Occipital lobe (tissue), 2 donors: ENCODE results near the gene GMDS. TPM values are rescaled to one million over a fixed set of nuclear protein-coding genes. Genes with fewer than 3 reads are reported as not detected.

Experiments
- DNase-seq: peaks from one replicate; lab custom pipeline; 2025; lab: John Stamatoyannopoulos, UW
- total RNA-seq: library from RNA; depleted of rRNA; stranded (reverse); fragments of >200 nt; gene quantifications from one replicate; pipeline ENCODE4 v1.2.3, GENCODE V29; 2014

The GMDS gene
- total RNA-seq, 1 donor from 2014 or later: 6.1 TPM

DNA sequence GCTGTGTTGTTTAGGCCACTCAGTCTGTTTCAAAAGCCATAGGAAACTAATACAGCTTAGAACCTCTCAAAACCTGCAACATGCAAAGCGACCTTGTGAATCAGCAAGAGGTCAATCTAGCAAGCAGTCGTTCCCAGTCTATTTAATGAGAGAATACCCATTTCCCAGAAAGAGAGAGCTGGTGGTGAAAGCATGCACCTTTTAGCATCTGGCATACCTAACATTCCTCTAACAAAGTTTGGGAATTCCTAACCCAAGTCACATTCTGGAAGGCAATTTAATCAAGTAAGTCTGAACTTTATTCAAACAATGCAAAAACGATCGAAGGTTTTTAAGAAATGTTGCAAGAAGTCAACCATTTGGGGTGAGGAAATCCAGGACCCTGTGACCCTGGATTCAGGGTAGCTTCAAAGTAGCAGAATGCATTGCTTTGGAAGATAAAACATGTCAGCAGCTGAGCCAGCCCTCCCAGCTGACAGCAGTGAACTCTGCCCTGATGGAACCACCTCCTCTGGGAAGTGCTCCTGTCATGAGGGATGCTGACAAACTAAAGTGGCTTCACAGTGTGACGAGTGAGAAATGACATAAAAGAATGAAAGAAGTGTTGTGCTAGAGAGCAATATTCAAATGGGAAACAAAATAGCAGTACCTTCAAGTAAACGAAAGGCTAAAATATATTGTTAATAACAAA lies 104.8 kb downstream of the GMDS start:
- no peak for DNase-seq

DNA sequence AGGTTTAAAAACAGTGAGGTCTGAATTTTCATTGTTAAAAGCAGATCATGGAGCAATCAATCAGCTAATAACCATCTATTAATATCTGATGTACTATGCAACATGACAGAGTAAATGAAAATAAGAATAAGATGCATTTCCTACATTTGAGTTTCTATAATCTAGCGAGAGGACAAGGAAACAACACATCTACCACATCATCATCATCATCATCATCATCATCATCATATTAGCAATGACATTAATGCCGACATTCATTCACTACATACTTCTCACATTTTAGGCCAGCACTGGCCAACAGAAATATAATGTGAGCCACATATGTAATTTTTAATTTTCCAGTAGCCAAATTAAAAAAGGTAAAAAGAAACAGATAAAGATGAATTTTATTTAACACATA lies 110.0 kb downstream of the GMDS start:
- DNase-seq: no peak

DNA sequence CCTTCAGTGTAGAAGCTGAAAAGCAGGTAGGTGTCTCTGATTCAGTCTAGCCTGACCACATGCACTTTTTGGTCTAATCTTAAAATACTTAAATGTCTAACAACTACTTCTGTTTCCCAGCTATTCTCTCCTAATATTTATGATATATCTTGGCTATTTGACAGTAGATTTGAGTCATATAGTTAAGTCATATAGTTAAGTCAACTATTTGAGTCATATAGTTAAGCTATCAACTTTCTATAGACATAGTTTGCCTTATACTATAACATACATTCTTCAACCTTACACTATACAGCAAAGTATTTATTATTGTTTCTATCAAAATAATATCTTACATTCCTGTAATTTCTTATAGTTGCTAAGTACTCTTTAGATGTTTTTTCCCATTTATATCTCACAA lies 110.9 kb downstream of the GMDS start:
- DNase-seq: no peak

DNA sequence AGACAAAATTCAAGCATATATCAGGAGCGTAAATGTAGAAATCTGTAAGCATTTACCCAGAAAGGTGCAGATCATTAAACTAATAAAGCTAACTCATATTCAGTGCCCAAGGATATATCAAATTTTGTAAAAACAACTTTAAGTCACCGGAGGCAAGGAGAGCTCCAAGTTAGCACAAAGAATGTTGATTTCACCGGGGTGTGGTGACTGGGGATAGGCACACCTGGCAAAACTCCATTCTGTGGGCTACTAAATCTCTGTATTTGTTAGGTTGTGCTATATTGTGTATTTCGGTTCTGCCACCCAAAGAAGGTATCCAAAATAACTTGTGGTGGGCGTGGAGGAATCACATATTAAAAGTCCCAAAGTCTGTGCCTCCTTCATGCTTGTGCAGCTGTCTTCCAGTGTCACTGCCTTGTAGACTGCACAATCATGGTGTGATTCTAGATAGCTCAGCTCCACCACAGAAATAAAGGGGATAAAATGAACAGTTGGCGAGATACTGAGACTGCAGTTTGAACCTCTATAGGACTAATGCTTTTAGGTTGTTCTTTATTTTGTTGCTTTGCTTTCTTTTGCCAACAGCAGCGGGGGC lies 111.6 kb downstream of the GMDS start:
- no peak for DNase-seq

DNA sequence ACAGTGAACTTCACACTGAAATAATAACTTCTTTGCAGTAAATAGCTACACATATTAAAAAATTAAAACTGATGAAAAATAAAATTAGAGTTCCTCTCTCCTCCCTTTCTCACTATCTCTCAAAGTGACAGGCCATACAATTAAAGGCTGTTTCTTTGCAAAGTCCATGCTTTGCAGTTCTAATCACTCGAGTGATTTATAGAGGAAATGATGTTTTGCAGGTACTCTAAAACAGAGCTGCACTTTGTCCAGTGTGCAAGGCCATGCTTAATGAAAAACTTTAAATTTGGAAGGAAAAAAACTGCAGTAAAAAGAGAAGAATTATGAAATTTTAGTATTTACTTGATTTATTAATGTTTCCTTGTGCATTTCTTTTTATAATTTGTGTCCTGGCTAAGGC lies 112.5 kb downstream of the GMDS start:
- DNase-seq: no peak

DNA sequence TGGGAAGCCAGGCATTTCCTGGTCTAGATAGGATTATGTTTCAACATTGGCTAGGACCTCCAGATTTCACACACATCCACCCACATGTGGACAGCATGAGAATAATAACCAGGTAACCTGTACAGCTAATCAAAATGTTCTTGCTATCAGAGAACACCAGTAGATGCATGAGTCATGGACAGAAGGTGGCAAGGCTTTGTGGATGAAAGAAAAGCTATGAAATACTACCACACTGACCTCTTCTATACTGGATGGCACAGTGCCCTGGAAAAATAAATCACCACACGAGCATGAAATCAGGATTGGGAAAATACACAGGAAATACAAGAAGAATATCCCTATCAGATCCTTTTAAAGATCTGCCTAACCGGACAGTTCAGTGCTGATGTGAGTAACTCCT lies 113.0 kb downstream of the GMDS start:
- DNase-seq: no peak

DNA sequence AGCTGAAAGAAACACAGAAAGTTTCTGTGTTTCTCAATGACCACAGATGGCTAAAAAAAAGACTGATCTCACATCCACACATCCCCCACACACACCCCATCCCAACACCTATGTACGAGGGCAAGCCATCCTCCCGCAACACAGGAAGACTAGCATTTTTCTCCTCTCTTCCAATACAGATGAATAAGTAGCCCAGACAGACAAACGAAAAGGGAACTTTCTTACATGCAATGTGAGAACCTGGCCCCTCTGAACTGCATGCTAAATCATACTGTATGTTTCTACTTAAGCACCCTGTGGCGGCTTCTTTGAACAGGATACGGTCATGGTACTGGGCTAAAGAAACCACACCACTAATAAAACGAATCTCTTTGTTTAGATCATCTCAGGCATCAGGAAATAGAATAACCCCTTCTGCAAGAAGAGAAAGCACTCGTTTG lies 116.2 kb downstream of the GMDS start:
- DNase-seq: no peak

DNA sequence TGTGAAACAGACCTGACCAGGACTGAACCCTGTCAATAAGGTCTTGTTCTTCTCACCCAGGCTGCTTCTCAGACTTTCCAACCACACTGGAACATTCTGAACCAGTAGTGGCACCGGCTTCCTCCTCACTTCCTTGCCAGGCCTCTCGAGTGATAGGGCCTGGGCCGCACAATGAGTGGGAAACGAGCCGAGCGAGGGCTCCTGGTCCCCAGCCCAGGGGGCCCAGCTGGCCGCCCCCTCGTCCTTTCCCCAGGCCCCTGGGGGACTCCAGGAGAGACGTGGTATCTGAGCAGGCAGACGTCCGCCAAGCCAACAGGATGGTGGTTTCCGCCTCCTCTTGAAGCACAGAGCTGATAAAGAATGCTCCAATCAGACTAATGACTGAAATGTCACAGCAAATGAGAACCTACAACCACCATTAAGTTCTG lies 117.9 kb downstream of the GMDS start:
- no peak for DNase-seq

DNA sequence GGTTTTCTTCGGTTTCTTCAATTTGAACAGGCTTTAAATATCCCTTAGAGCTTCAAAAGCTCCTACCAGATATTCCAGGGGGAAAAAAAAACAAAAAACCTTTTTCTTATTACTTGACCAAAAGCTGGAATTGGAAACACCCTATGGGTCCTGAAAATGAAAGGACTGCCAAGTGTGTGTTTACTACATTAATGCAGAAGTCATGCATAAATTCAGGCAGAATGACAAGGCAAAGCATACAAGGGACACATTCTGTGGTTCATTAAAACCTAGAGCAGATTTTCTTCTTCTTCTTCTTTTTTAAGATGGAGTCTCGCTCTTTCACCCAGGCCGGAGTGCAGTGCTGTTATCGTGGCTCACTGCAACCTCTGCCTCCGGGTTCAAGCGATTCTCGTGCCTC lies 119.1 kb downstream of the GMDS start:
- DNase-seq: no peak

DNA sequence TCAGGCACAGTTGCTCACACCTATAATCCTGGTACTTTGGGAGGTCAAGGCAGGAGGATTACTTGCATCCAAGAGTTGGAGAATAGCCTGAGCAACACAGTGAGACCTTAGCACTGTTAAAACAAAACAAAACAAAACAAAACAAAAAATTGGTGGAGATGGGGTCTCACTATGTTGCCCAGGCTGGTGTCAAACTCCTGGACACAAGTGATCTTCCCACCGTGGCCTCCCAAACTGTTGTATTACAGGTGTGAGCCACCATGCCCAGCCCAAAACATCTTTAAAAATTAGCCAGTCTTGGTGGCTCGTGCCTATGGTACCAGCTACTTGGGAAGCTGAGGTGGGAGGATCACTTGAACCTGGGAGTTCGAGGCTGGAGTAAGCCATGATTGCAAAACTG lies 120.2 kb downstream of the GMDS start:
- DNase-seq: no peak

DNA sequence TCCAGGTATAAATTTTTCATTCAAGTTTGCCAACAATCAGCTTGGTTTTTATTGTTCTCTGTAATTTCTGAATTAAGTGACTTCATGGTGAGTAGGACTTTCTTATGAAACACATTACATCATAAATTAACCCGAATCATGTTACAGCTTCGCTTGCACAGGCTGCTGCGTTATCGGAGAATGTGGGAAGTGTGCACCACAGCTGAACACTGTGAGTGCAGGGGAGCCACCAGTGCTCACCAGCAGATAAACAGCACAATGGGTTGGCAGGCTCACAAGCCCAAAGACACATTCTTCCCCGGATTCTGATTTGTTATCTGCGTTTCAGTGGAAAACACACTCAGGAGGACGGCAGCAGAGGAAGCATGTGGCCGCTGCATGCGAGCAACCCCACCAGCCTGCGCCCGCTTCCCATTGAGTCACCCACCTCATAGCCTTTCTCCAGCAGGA lies 121.1 kb downstream of the GMDS start:
- DNase-seq: no peak

DNA sequence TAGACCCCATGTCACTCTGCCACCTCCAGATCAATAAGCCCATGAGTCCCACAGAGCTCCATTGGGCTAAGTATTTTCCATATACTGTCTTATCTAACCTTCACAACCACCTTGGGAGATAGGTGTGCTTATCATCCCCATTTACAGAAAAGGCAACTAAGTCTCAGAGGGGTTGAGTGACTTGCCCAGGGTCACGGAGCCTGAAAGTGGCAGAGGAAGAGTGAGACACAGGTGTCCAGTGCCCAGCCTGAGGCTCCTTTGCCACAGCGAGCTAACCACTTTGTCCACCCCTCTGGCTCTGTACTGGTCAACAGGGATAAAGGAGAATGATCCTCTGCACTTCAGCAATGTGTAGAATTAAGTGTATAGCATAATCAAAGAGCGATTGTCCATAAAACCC lies 124.5 kb downstream of the GMDS start:
- DNase-seq: no peak

DNA sequence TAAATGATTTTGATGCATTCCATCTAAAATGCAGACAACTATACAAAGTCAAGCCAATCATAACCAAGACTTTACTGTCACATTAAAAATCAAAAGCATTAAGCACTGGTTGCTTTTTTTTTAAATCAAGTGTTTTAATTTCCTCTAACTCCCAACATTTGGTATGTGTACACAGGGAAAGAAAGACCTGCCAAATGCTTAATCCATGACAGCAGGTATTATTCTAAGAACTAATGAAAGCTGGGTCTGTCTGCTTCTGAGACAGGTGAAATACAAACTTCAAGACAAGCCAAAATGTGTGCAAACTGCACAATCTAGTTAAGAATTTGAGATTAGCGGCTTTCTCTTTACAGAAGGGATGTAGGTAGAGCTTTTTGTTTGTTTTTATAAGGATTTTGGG lies 126.1 kb downstream of the GMDS start:
- no peak for DNase-seq

DNA sequence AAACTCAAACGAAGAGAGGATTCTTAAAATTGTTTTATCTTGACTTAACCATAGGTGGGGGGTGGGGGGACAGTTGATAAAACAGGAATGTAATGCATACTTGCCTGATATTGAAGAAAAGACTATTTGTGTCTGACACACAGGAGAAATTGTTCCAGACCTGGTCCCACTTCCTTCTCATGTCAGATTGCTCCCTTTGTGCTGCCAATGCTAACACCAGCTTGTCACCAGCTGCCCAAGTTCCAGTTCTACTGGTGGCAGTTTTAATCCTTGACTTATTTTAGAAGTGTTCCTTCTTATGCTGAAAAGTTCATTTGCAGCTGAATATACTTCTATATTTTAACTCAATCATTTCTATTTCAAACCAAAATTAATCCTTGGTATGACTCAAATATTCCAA lies 127.3 kb downstream of the GMDS start:
- DNase-seq: no peak

DNA sequence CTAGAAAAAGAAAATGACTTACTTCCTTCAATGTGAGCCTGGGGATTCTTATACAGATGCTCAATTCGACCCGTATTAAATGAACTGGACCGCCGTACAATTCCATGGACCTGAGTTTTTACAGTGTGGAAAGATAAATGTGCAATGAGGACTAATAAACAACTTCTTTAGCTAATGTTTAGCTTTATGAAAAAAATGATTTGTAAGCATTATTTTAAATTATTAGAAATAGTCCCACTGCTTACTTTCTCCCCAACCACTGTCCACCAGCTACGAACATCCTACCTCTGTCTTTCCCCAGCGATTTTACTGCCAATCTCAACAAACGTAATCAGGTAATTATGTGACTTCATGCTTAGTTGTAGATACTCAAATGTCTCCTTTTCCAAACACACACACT lies 128.0 kb downstream of the GMDS start:
- DNase-seq: no peak

DNA sequence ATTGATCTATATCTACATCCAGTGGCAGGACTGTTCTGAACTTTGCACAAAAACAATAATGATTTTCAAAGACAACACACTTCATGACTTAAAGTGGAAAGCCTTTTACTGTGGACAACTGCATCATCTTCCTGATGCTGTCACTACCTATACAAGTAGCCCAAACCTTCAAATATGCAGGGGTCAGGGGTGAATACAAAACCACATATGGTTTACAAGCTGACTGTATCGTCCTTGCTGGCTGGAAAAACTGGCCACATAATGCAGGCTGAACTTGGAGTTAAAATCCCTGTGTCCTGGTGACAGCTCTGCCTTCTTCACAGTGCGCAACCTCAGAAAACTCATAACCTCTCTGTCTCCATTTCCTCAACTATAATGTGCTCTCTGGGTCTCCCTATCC lies 128.9 kb downstream of the GMDS start:
- no peak for DNase-seq

DNA sequence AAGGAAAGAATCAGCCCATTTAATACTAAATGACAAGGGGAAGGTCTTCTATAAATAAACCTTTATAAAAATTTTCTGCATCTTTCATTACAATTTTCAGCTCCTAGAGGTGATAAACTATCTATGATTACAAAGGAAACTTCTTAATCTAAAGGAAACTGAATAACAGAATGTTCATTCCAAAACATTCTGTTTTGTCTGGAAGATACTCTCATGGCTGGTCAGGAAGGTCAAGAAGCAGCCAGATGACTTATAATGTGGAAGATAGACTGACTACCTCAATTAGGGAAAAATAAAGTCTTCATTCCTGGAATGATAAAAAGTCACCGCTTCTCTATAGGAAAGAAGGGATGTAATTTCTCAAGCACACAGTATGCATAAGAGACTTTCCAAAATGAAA lies 131.3 kb downstream of the GMDS start:
- DNase-seq: no peak

DNA sequence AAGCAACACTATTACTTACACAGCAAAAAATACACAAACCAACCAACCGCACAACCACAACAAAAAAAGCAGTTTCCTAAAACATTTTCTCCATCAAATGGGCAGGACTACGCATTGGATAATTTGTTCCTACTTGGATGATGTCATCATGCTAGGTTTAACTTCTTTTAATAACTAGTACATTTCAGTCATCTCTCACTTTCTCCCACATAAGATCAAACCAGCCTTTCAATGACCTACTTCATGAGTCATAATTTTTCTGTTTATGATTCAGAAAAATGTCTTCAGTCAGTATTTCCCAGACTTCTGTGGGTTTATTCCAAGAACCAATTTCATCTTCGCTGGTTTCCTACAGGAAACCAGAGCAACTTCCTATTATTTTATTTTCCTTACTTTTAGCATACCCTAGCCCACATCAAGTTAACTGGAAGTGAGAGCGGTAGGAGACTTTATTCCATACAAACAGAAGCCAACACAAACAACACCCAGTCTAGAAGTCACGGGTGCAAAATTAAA lies 134.2 kb downstream of the GMDS start:
- DNase-seq: no peak

DNA sequence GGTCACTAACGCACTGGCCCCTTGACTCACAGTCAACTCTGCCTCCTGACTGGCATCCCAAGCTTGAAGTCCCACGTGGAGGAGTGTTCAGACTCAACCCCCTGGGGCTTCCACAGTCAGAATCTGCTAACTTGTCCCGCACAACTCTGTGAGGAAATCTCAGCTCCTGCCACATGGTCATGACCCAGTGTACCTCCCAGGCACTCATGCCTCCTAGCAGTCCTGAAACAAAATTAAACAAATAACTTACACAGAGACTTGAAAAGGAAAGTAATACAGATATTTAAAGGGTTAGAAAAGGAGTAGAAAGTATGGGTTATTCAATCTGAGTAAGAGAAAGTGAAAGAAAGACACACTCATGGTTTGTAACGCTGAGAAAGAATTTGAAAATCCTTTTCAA lies 134.9 kb downstream of the GMDS start:
- no peak for DNase-seq

DNA sequence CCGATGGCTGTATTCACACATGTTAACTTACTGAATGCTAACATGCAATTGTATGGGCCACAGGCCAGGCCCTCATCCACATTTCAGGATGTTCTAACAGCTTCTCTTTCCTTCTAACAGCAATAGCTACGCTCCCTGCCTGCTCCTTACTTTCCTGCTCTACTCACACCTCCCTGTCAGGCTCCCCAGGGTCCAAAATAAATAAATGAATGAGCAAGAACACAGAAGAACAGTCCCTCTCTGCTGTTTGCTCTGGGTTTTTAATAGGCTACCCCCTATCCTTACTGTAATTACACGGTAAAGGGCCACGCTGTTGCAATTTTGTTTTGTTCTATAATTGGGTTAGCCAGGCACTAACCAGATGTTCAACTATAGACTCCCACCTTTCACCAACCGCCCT lies 135.6 kb downstream of the GMDS start:
- no peak for DNase-seq

DNA sequence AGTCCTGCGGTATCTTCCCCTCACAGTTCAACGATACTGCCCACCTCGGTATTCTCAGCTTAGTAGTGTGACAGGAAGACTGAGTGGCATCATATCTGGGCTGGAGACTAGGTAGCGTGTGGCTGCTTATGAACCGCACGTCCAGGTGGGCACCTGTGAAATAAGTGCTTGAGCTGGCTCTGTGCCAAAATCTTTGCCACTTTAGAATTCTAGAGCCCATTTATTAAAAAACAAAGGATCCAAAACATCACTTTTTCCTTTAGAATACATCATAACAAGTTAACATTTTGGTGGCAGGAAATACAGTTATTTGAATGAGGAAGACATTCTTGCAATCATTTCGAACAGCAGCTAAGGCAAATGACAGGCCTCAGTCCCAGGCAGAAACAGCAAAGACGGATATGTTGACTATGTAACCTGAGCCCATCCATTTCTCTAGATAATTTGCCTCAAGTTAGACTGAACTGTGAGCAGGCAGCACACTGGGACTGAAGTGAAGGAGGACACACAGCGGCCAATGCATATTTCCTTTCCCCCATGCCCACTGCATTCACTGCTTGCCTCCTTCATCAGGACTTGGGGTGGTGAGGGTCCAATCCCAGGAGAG lies 136.6 kb downstream of the GMDS start:
- DNase-seq: no peak

DNA sequence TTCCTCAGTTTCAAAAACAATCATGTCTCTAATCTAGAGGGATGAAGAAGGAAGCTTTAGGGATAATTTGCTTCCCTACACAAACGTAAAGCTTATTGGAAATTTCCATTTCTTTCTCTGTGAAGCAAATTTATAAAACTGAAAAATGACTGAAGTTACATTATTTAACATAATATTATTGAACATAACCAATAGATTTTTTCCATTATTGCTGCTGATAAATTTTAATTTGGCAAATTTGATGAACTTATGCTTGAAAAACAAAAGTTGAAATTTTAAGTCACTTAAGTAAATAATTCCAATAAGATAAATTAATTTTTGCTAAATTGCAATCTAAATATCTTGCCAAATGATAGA lies 140.9 kb downstream of the GMDS start:
- DNase-seq: no peak
